ENCODE data around the gene KIF1B. TPM values are rescaled to one million over a fixed set of nuclear protein-coding genes. Genes with fewer than 3 reads are reported as not detected.
A peak's percentile ranks its signal among the peaks of the same experiment; 100 is the strongest.

Gene KIF1B
- total RNA-seq, 1 experiment from 2014 or later, result 70.1 TPM

GRCh38 chr1:10398734-10399443 is 188.5 kb downstream of the KIF1B start, which contains the start of gene PGD (continued):
- TF ChIP-seq JAZF1 (CRISPR knock-in tag; IDR thresholded peaks at IDR 0.05), result no peak
- no peak for TF ChIP-seq ZNF138 (CRISPR knock-in tag; conservative IDR thresholded peaks at IDR 0.05)
- peak; percentile 77; the same call in 1 of the 2 replicates for TF ChIP-seq PREB (CRISPR knock-in tag; IDR thresholded peaks at IDR 0.05; ENCODE audit: borderline replicate concordance)
- TF ChIP-seq ATF1 (CRISPR knock-in tag; IDR thresholded peaks at IDR 0.05), result no peak; the same call in 1 of the 2 replicates
- peak; percentile 15; the same call in 1 of the 2 replicates for TF ChIP-seq E2F4 (CRISPR knock-in tag; IDR thresholded peaks at IDR 0.05; ENCODE audit: borderline replicate concordance, low read depth)
- 0 out of 2 replicates have a peak, but pooled peaks have one; percentile 35 for TF ChIP-seq CREM (CRISPR knock-in tag; IDR thresholded peaks at IDR 0.05)
- TF ChIP-seq MYBL2 (CRISPR knock-in tag; IDR thresholded peaks at IDR 0.05), result peak; percentile 47; the same call in 1 of the 2 replicates
- TF ChIP-seq TP53 (CRISPR knock-in tag; IDR thresholded peaks at IDR 0.05), result no peak
- TF ChIP-seq ZNF416 (CRISPR knock-in tag; IDR thresholded peaks at IDR 0.05), result no peak
- TF ChIP-seq ZNF512 (CRISPR knock-in tag; IDR thresholded peaks at IDR 0.05; ENCODE audit: borderline replicate concordance), result no peak
- no peak for TF ChIP-seq ATF2 (CRISPR knock-in tag; IDR thresholded peaks at IDR 0.05; ENCODE audit: borderline replicate concordance, low read depth)
- TF ChIP-seq ZNF263 (CRISPR knock-in tag; IDR thresholded peaks at IDR 0.05; ENCODE audit: low read depth), result no peak
- TF ChIP-seq GRHL2 (CRISPR knock-in tag; IDR thresholded peaks at IDR 0.05; ENCODE audit: insufficient replicate concordance, severe bottlenecking), result no peak
- peak; percentile 59; the same call in 1 of the 2 replicates for TF ChIP-seq ZNF121 (CRISPR knock-in tag; IDR thresholded peaks at IDR 0.05)
- TF ChIP-seq NR2C2 (CRISPR knock-in tag; IDR thresholded peaks at IDR 0.05), result no peak
- TF ChIP-seq E2F1 (CRISPR knock-in tag; IDR thresholded peaks at IDR 0.05), result 0 out of 2 replicates have a peak, but pooled peaks have one; percentile 51
- no peak for TF ChIP-seq CTCF (IDR thresholded peaks at IDR 0.05)
- no peak for TF ChIP-seq ZSCAN18 (CRISPR knock-in tag; IDR thresholded peaks at IDR 0.05)
- TF ChIP-seq ESRRA (CRISPR knock-in tag; IDR thresholded peaks at IDR 0.05; ENCODE audit: borderline replicate concordance), result no peak
- peak; percentile 57; the same call in 1 of the 2 replicates for TF ChIP-seq JUN (CRISPR knock-in tag; IDR thresholded peaks at IDR 0.05)
- peak; percentile 45; the same call in 1 of the 2 replicates for TF ChIP-seq ERG (CRISPR knock-in tag; IDR thresholded peaks at IDR 0.05)
- peak; percentile 56 for TF ChIP-seq FOXK1 (CRISPR knock-in tag; IDR thresholded peaks at IDR 0.05)
- peak; percentile 90 for TF ChIP-seq HMGXB4 (CRISPR knock-in tag; IDR thresholded peaks at IDR 0.05)
- no peak for TF ChIP-seq OVOL2 (CRISPR knock-in tag; IDR thresholded peaks at IDR 0.05; ENCODE audit: borderline replicate concordance)
- TF ChIP-seq GTF2I (CRISPR knock-in tag; conservative IDR thresholded peaks at IDR 0.05), result no peak
